PFSK-1 (cell line): ENCODE results near the gene SETBP1.

ENCODE experiments used
- REST ChIP-seq, 2 experiments: IDR thresholded peaks; 2 replicates each; pipeline versions ENCODE4 v1.6.1 to v1.8.0; 2011 to 2012; ENCODE audit warnings: low read depth in 2 of 2, low read length in 2 of 2, control low read depth in 1 of 2, inconsistent platforms in 1 of 2, mild to moderate bottlenecking in 1 of 2, moderate library complexity in 1 of 2; ENCODE audit not compliant: insufficient read depth in 1 of 2
- TAF1 ChIP-seq: IDR thresholded peaks from 2 replicates; pipeline ENCODE4 v1.6.1; 2012; ENCODE audit warnings: low read length, control low read depth, borderline replicate concordance; ENCODE audit not compliant: insufficient read depth

- TF ChIP-seq REST (IDR thresholded peaks at IDR 0.05; ENCODE audit: insufficient read depth in 1 of 2, low read depth in 2 of 2, low read length in 2 of 2), result no peak
- no peak for TF ChIP-seq TAF1
These were observed 190.2 kb downstream of the SETBP1 start for GRCh38 chr18:44870631-44871502.
